ENCODE data around the gene PRKAA2. TPM values are rescaled to one million over a fixed set of nuclear protein-coding genes. Genes with fewer than 3 reads are reported as not detected.

PRKAA2 gene
- total RNA-seq, 1 donor from 2014 or later: not detected

DNA sequence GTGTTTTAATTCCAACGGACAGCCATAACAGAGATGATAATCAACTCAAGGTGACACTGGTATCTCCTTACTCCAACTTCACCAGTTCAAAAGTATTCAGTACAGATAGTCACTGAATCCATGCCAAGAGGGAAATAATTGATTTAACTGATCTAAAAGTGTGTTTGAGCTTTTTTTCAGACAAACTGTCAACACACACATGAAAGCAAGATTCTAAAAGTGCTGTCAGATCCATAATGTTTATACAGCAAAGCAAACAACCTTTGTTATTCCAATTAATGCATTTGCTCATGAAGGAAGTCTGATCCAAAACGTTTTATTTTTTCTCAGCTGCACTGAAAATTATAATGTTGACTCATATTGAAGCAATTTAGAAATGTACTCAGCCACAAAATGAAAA lies 5.9 kb upstream of the PRKAA2 start:
- intact Hi-C loops (cut with micrococcal nuclease): no loop called here
- H3K4me1 Mint-ChIP-seq (ENCODE audit: low read depth): no peaks in the 10 kb centered on the region
- H3K36me3 Mint-ChIP-seq (ENCODE audit: low read depth): no peaks in the 10 kb centered on the region
- H3K4me3 Mint-ChIP-seq (ENCODE audit: low read depth): no peak overlapping the region
- no peaks in the 10 kb centered on the region for H3K9me3 Mint-ChIP-seq
- no peak for DNase-seq (ENCODE audit: low spot score)
- peaks cover 15% of the 10 kb centered on the region for H3K27me3 Mint-ChIP-seq (ENCODE audit: low read depth)
- no peak overlapping the region for H3K27ac Mint-ChIP-seq

DNA sequence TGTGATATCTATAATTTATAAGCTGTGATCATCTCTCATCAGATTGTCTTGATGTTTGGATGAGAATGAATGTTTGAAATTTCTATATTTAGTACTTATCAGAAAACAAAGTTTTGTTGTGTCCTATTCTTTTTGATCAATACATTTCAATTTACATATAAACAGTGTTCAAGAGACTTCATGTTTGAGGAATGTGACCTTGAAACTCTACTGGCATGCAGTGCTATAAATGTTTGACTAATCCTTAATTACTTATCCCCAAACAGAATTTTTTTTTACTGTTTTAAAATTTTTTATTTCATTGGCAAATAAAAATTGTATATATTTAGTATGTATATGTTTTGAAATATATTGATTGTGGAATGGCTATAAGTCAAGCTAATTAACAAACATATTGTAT lies 1.5 kb upstream of the PRKAA2 start:
- H3K4me1 Mint-ChIP-seq (ENCODE audit: low read depth): peaks cover 2% of the 10 kb centered on the region
- no peaks in the 10 kb centered on the region for H3K36me3 Mint-ChIP-seq (ENCODE audit: low read depth)
- no peak overlapping the region for H3K27ac Mint-ChIP-seq
- H3K9me3 Mint-ChIP-seq: no peaks in the 10 kb centered on the region
- H3K4me3 Mint-ChIP-seq (ENCODE audit: low read depth): no peak overlapping the region
- no peak for DNase-seq (ENCODE audit: low spot score)
- intact Hi-C loops (cut with micrococcal nuclease): no loop called here
- peaks cover 43% of the 10 kb centered on the region for H3K27me3 Mint-ChIP-seq (ENCODE audit: low read depth)

GRCh38 chr1:56644064-56644918 lies 823 bp upstream of the PRKAA2 start:
- peaks cover 2% of the 10 kb centered on the region for H3K4me1 Mint-ChIP-seq (ENCODE audit: low read depth)
- peaks cover 44% of the 10 kb centered on the region for H3K27me3 Mint-ChIP-seq (ENCODE audit: low read depth)
- peak overlapping the region; percentile 33 for H3K4me3 Mint-ChIP-seq (ENCODE audit: low read depth)
- H3K9me3 Mint-ChIP-seq: no peaks in the 10 kb centered on the region
- no peak for DNase-seq (ENCODE audit: low spot score)
- no peaks in the 10 kb centered on the region for H3K36me3 Mint-ChIP-seq (ENCODE audit: low read depth)
- intact Hi-C loops (cut with micrococcal nuclease): no loop called here
- no peak overlapping the region for H3K27ac Mint-ChIP-seq

DNA sequence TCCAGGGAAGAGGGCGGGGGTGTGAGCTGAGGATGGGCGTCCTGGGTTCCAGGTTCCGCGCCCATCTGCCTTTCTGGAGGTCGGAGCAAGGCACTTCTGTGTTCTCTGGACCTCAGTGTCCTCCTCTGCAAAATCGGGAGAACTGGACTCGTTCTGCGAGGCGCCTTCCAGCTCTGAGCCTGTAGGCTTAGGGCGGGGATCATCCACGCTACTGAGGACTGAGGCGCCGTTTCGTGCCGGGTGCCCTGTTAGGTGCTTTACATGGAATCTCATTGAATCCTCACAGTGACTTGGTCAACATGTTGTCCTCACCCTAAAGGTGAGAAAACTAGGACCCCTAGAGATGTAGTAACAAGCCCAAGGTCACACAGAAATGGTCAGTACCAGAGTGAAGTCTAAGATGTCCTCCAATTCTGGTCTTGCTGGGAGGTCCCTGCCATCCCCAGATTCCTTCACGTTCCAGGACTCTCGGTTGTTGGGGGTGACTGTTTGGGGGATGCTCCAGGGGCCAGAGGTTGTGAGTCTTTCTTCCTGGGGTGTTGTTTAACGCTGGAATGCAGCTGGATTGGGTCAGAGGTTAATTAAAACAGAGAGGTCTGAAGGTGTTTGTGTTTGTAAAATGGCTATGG lies 677 bp downstream of the PRKAA2 start:
- peaks cover 44% of the 10 kb centered on the region for H3K27me3 Mint-ChIP-seq (ENCODE audit: low read depth)
- intact Hi-C loops (cut with micrococcal nuclease): no loop called here
- DNase-seq (ENCODE audit: low spot score): no peak
- peaks cover 2% of the 10 kb centered on the region for H3K4me1 Mint-ChIP-seq (ENCODE audit: low read depth)
- H3K27ac Mint-ChIP-seq: no peak overlapping the region
- no peaks in the 10 kb centered on the region for H3K9me3 Mint-ChIP-seq
- no peaks in the 10 kb centered on the region for H3K36me3 Mint-ChIP-seq (ENCODE audit: low read depth)
- H3K4me3 Mint-ChIP-seq (ENCODE audit: low read depth): no peak overlapping the region

GRCh38 chr1:56646611-56647010 lies 1.5 kb downstream of the PRKAA2 start:
- DNase-seq (ENCODE audit: low spot score): no peak
- Mint-ChIP-seq H3K9me3 (no peaks in the 10 kb centered on the region), H3K27ac (no peak overlapping the region), H3K4me1 (ENCODE audit: low read depth) (peaks cover 2% of the 10 kb centered on the region), H3K27me3 (ENCODE audit: low read depth) (peaks cover 44% of the 10 kb centered on the region), H3K36me3 (ENCODE audit: low read depth) (no peaks in the 10 kb centered on the region), H3K4me3 (ENCODE audit: low read depth) (no peak overlapping the region)
- intact Hi-C loops (cut with micrococcal nuclease): no loop called here

- Mint-ChIP-seq H3K4me1 (ENCODE audit: low read depth) (peaks cover 2% of the 10 kb centered on the region), H3K36me3 (ENCODE audit: low read depth) (no peaks in the 10 kb centered on the region), H3K27me3 (ENCODE audit: low read depth) (peaks cover 42% of the 10 kb centered on the region), H3K27ac (no peak overlapping the region), H3K4me3 (ENCODE audit: low read depth) (no peak overlapping the region), H3K9me3 (no peaks in the 10 kb centered on the region)
- intact Hi-C loops (cut with micrococcal nuclease): no loop called here
- no peak for DNase-seq (ENCODE audit: low spot score)
These were observed 2.0 kb downstream of the PRKAA2 start for GRCh38 chr1:56647106-56647505.

DNA sequence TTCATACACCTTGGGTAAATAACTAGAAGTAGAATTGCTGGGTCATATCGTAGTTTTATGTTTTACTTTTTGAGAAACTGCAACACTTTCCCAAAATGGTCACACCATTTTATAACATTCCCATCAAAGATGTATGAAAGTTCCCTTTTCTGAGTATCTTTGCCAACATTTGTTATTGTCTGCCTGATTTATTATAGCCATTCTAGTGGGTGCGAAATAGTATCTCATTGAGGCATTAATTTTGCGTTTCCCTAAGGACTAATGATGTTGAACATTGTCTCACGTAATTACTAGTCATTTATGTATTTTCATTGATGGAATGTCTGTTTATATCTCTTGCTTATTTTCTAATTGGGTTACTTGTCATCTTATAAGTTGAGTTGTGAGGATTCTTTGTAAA lies 3.4 kb downstream of the PRKAA2 start:
- intact Hi-C loops (cut with micrococcal nuclease): no loop called here
- Mint-ChIP-seq H3K36me3 (ENCODE audit: low read depth) (no peaks in the 10 kb centered on the region), H3K27ac (no peak overlapping the region), H3K4me1 (ENCODE audit: low read depth) (peaks cover 2% of the 10 kb centered on the region), H3K4me3 (ENCODE audit: low read depth) (no peak overlapping the region), H3K9me3 (no peaks in the 10 kb centered on the region), H3K27me3 (ENCODE audit: low read depth) (peaks cover 34% of the 10 kb centered on the region)
- no peak for DNase-seq (ENCODE audit: low spot score)

- Mint-ChIP-seq H3K9me3 (peaks cover 17% of the 10 kb centered on the region), H3K4me3 (ENCODE audit: low read depth) (no peak overlapping the region), H3K4me1 (ENCODE audit: low read depth) (no peaks in the 10 kb centered on the region), H3K36me3 (ENCODE audit: low read depth) (no peaks in the 10 kb centered on the region), H3K27ac (no peak overlapping the region), H3K27me3 (ENCODE audit: low read depth) (no peaks in the 10 kb centered on the region)
- no peak for DNase-seq (ENCODE audit: low spot score)
- intact Hi-C loops (cut with micrococcal nuclease): no loop called here
These were observed 9.2 kb downstream of the PRKAA2 start for GRCh38 chr1:56654126-56654923.

GRCh38 chr1:56655991-56656613 lies 11.0 kb downstream of the PRKAA2 start:
- no peak for DNase-seq (ENCODE audit: low spot score)
- H3K27me3 Mint-ChIP-seq (ENCODE audit: low read depth): no peaks in the 10 kb centered on the region
- peaks cover 17% of the 10 kb centered on the region for H3K9me3 Mint-ChIP-seq
- no peaks in the 10 kb centered on the region for H3K4me1 Mint-ChIP-seq (ENCODE audit: low read depth)
- intact Hi-C loops (cut with micrococcal nuclease): no loop called here
- no peak overlapping the region for H3K27ac Mint-ChIP-seq
- H3K4me3 Mint-ChIP-seq (ENCODE audit: low read depth): no peak overlapping the region
- no peaks in the 10 kb centered on the region for H3K36me3 Mint-ChIP-seq (ENCODE audit: low read depth)

DNA sequence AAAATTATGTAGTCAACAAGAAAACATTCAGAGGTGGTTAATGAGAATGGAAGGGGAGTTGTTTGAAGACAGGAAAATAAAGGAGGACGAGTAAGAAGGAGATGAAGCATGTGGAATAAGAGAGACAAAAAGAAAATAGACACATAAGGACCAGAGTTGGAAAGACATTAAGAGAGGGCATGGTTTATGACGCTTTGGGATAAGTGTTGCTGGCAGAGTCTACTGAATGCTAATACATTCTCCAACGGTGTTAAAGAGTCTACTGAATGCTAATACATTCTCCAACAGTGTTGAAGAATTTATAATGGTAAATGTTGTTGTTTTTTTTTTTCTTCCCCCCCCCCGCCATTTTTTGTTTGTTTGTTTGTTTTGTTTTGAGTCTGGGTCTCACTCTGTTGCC lies 13.1 kb downstream of the PRKAA2 start:
- Mint-ChIP-seq H3K27me3 (ENCODE audit: low read depth) (no peaks in the 10 kb centered on the region), H3K9me3 (peaks cover 17% of the 10 kb centered on the region), H3K27ac (no peak overlapping the region), H3K36me3 (ENCODE audit: low read depth) (no peaks in the 10 kb centered on the region), H3K4me1 (ENCODE audit: low read depth) (no peaks in the 10 kb centered on the region), H3K4me3 (ENCODE audit: low read depth) (no peak overlapping the region)
- intact Hi-C loops (cut with micrococcal nuclease): no loop called here
- no peak for DNase-seq (ENCODE audit: low spot score)

GRCh38 chr1:56660293-56660692 lies 15.2 kb downstream of the PRKAA2 start:
- intact Hi-C loops (cut with micrococcal nuclease): no loop called here
- Mint-ChIP-seq H3K27ac (no peak overlapping the region), H3K9me3 (peaks cover 16% of the 10 kb centered on the region), H3K4me1 (ENCODE audit: low read depth) (no peaks in the 10 kb centered on the region), H3K27me3 (ENCODE audit: low read depth) (no peaks in the 10 kb centered on the region), H3K36me3 (ENCODE audit: low read depth) (no peaks in the 10 kb centered on the region), H3K4me3 (ENCODE audit: low read depth) (no peak overlapping the region)
- DNase-seq (ENCODE audit: low spot score): no peak

DNA sequence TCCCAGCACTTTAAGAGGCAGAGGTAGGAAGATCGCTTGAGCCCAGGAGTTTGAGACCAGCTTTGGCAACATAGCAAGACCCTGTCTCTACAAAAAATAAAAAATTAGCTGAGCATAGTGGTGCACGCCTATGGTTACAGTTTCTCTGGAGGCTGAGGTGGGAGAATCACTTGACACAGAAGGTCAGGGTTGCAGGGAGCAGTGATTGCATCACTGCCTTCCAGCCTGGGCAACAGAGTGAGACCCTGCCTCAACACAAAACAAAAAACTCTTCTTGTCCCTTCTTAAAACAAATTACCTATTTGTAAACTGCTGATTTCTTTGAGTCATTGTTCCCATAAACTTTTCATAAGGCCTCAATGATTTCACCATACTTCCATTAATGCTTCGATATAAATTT lies 18.7 kb downstream of the PRKAA2 start:
- intact Hi-C loops (cut with micrococcal nuclease): no loop called here
- Mint-ChIP-seq H3K27ac (no peak overlapping the region), H3K9me3 (no peaks in the 10 kb centered on the region), H3K4me1 (ENCODE audit: low read depth) (no peaks in the 10 kb centered on the region), H3K27me3 (ENCODE audit: low read depth) (no peaks in the 10 kb centered on the region), H3K4me3 (ENCODE audit: low read depth) (no peak overlapping the region), H3K36me3 (ENCODE audit: low read depth) (no peaks in the 10 kb centered on the region)
- DNase-seq (ENCODE audit: low spot score): no peak

Measured in activated T-helper 2 cell treated with anti-CD3 and anti-CD28 coated beads, Interferon-gamma antibody, Interleukin-2, Interleukin-4, amounts not matched to agents 10 μg/mL and 5 μg/mL and 100 μg/mL, durations not matched to agents 14 hours and 24 hours and 36 hours (primary cell).